HEK293T (cell line): ENCODE data around the gene HTR2C.

Experiments used
- ARNT ChIP-seq: fragments of 450-650 bp; IDR thresholded peaks from 2 replicates; pipeline ENCODE4 v1.6.1; 2017; ENCODE audit warnings: mild to moderate bottlenecking
- BHLHE40 ChIP-seq: fragments of 450-650 bp; IDR thresholded peaks from 2 replicates; pipeline ENCODE4 v1.6.1; 2016; ENCODE audit warnings: mild to moderate bottlenecking, moderate library complexity, borderline replicate concordance
- FOXA1 ChIP-seq: fragments of 450-650 bp; IDR thresholded peaks from 2 replicates; pipeline ENCODE4 v1.6.1; 2016; ENCODE audit warnings: mild to moderate bottlenecking
- FOXK2 ChIP-seq: fragments of 450-650 bp; IDR thresholded peaks from 2 replicates; pipeline ENCODE4 v1.6.1; 2016; ENCODE audit warnings: mild to moderate bottlenecking
- FOXM1 ChIP-seq: fragments of 450-650 bp; IDR thresholded peaks from 2 replicates; pipeline ENCODE4 v1.6.1; 2017; ENCODE audit warnings: mild to moderate bottlenecking, borderline replicate concordance
- HDGF ChIP-seq: fragments of 450-650 bp; IDR thresholded peaks from 2 replicates; pipeline ENCODE4 v1.6.1; 2017; ENCODE audit warnings: antibody characterized with exemption, borderline replicate concordance
- LEF1 ChIP-seq: fragments of 450-650 bp; IDR thresholded peaks from 2 replicates; pipeline ENCODE4 v1.6.1; 2017; ENCODE audit warnings: mild to moderate bottlenecking, borderline replicate concordance
- NFRKB ChIP-seq: fragments of 450-650 bp; IDR thresholded peaks from 2 replicates; pipeline ENCODE4 v1.6.1; 2016; ENCODE audit warnings: mild to moderate bottlenecking, moderate library complexity
- PKNOX1 ChIP-seq: fragments of 450-650 bp; IDR thresholded peaks from 2 replicates; pipeline ENCODE4 v1.6.1; 2016
- TARDBP ChIP-seq: fragments of 450-650 bp; IDR thresholded peaks from 2 replicates; pipeline ENCODE4 v1.6.1; 2016

DNA sequence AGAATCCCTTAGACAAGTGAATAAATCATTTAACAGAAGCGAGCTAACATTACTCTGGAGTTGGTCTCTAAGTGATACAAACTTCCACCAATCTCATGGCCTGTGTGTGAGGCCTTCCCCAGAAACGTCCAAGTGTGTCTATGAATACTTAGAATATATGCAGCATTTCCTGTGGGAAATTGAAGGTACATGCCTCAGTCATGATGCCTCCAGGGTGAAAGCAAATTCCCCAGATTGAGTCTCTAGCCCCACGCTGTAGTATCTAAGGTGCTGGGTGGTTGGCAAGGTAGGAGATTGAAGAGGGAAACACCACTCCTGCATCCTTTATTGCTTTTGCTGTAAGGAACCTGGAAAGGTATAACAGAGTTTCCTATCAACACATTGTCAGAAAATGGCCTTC is 319.7 kb downstream of the HTR2C start:
- TF ChIP-seq FOXK2 (no peak), NFRKB (no peak), BHLHE40 (no peak), FOXA1 (no peak), HDGF (no peak), LEF1 (no peak), PKNOX1 (no peak), FOXM1 (no peak), ARNT (no peak), TARDBP (no peak)
